HCT116 (cell line): ENCODE data around the gene HEXB. TPM values are rescaled to one million over a fixed set of nuclear protein-coding genes. Genes with fewer than 3 reads are reported as not detected.

Experiments used
- ATAC-seq: fragments of 200-7000 bp; cut with Tn5 transposase; 2 replicates; pipeline ENCODE4 v1.9.1; 2020; ENCODE audit warnings: mild to moderate bottlenecking, moderate library complexity
- BruUV-seq: library from RNA; stranded (reverse); fragments of 400-500 nt; replicated peaks from 2 replicates; lab custom pipeline; 2021; lab: Mats Ljungman, UMichigan
- CTCF ChIA-PET: fragments of 300-600 bp; sonication (Branson Sonifier 250); formaldehyde crosslinking; loops from one replicate; lab custom pipeline; 2021; ENCODE audit warnings: antibody characterized with exemption; lab: Charles Lee
- POLR2A ChIA-PET: fragments of 300-600, 350-600 bp; sonication (Branson Sonifier 250); formaldehyde crosslinking; loops from one replicate; lab custom pipeline; 2021; ENCODE audit warnings: antibody characterized with exemption; lab: Charles Lee
- RAD21 ChIA-PET, 2 experiments: fragments of 300-600 bp; sonication (Branson Sonifier 250); formaldehyde crosslinking; loops; one replicate each; lab custom pipeline; 2023; ENCODE audit warnings: low total read pairs in 2 of 2; ENCODE audit not compliant: uncharacterized antibody in 2 of 2, unreplicated experiment in 2 of 2, low non-redundant PET in 1 of 2; lab: Charles Lee
- DNase-seq: peaks from one replicate; pipeline ENCODE4 v3.0.0-alpha.2; 2010; ENCODE audit warnings: low read depth, low spot score
- H2AFZ ChIP-seq: fragments of 200-600 bp; shearing (Covaris generic), sonication (generic); 2 replicates; pipeline ENCODE4 v1.6.1; 2017; ENCODE audit warnings: low read depth, mixed run types, mixed read lengths, antibody characterized with exemption, low read length; ENCODE audit not compliant: poor library complexity, severe bottlenecking
- H3K27ac ChIP-seq: 2 replicates; pipeline ENCODE4 v1.5.1; 2012; ENCODE audit warnings: low read depth, low read length
- H3K27me3 ChIP-seq: fragments of 200-600 bp; sonication (generic); 2 replicates; pipeline ENCODE4 v1.6.1; 2016; ENCODE audit warnings: mixed run types, low read length, mixed read lengths; ENCODE audit not compliant: insufficient read depth
- H3K36me3 ChIP-seq, 2 experiments: fragments of 200-500 bp in 1 of 2; fragments of 200-600 bp in 1 of 2; sonication (Bioruptor generic) in 1 of 2; sonication (generic) in 1 of 2; 2 replicates each; pipeline versions ENCODE4 v1.5.1 to v1.6.1; 2014 to 2016; ENCODE audit warnings: low read length in 2 of 2, inconsistent platforms in 1 of 2, mixed read lengths in 1 of 2, mixed run types in 1 of 2; ENCODE audit not compliant: insufficient read depth in 2 of 2, control insufficient read depth in 1 of 2
- H3K4me1 ChIP-seq, 2 experiments: fragments of 200-600 bp in 1 of 2; sonication (generic) in 1 of 2; 2 replicates each; pipeline versions ENCODE4 v1.5.1 to v1.6.1; 2012 to 2017; ENCODE audit warnings: low read length in 2 of 2, inconsistent platforms in 1 of 2, mild to moderate bottlenecking in 1 of 2, mixed read lengths in 1 of 2, mixed run types in 1 of 2, moderate library complexity in 1 of 2; ENCODE audit not compliant: insufficient read depth in 2 of 2, control insufficient read depth in 1 of 2
- H3K4me2 ChIP-seq: fragments of 200-600 bp; sonication (generic); 2 replicates; pipeline ENCODE4 v1.6.1; 2017; ENCODE audit warnings: mixed run types, low read length, mixed read lengths
- H3K4me3 ChIP-seq, 2 experiments: fragments of 200-600 bp in 1 of 2; sonication (generic) in 1 of 2; replicated peaks in 1 of 2; 2 replicates each; pipeline ENCODE4 v1.5.1; 2011 to 2016; ENCODE audit warnings: low read length in 2 of 2, control low read depth in 1 of 2, low read depth in 1 of 2, mild to moderate bottlenecking in 1 of 2, mixed read lengths in 1 of 2, mixed run types in 1 of 2
- H3K79me2 ChIP-seq: fragments of 200-600 bp; sonication (generic); 2 replicates; pipeline ENCODE4 v1.6.1; 2017; ENCODE audit warnings: mild to moderate bottlenecking, mixed run types, low read length, moderate library complexity, mixed read lengths; ENCODE audit not compliant: insufficient read depth
- H3K9ac ChIP-seq: fragments of 200-600 bp; sonication (generic); 2 replicates; pipeline ENCODE4 v1.6.1; 2016; ENCODE audit warnings: low read length, mixed read lengths
- H3K9me2 ChIP-seq: fragments of 200-600 bp; sonication (generic), shearing (Covaris generic); 2 replicates; pipeline ENCODE4 v1.6.1; 2017; ENCODE audit warnings: mixed run types, mild to moderate bottlenecking, moderate library complexity; ENCODE audit not compliant: insufficient read depth
- H3K9me3 ChIP-seq, 2 experiments: fragments of 200-500 bp in 1 of 2; fragments of 200-600 bp in 1 of 2; sonication (Bioruptor generic) in 1 of 2; sonication (generic) in 1 of 2; 2 replicates each; pipeline ENCODE4 v1.6.1; 2014 to 2017; ENCODE audit warnings: low read length in 2 of 2, mixed read lengths in 2 of 2, inconsistent platforms in 1 of 2, low read depth in 1 of 2, mild to moderate bottlenecking in 1 of 2, mixed run types in 1 of 2, moderate library complexity in 1 of 2; ENCODE audit not compliant: control insufficient read depth in 1 of 2, insufficient read depth in 1 of 2
- H4K20me1 ChIP-seq: fragments of 200-600 bp; sonication (generic), shearing (Covaris generic); 2 replicates; pipeline ENCODE4 v1.6.1; 2017; ENCODE audit warnings: mixed run types, mild to moderate bottlenecking, moderate library complexity; ENCODE audit not compliant: insufficient read depth
- CBX3 ChIP-seq: IDR thresholded peaks from 2 replicates; pipeline ENCODE4 v1.6.1; 2012; ENCODE audit warnings: low read depth
- CTCF ChIP-seq, 3 experiments: fragments of 200-600 bp in 1 of 3; sonication (generic) in 1 of 3; IDR thresholded peaks in 2 of 3; conservative IDR thresholded peaks in 1 of 3; 2 replicates each; pipeline ENCODE4 v1.5.1; 2012 to 2017; ENCODE audit warnings: low read depth in 2 of 3, low read length in 2 of 3, antibody characterized with exemption in 1 of 3, borderline replicate concordance in 1 of 3, control low read depth in 1 of 3, mild to moderate bottlenecking in 1 of 3, mixed read lengths in 1 of 3, mixed run types in 1 of 3, moderate library complexity in 1 of 3; ENCODE audit not compliant: insufficient read depth in 1 of 3
- FOSL1 ChIP-seq: IDR thresholded peaks from 2 replicates; pipeline ENCODE4 v1.6.1; 2012; ENCODE audit warnings: low read depth
- JUND ChIP-seq: IDR thresholded peaks from 2 replicates; pipeline ENCODE4 v1.6.1; 2012
- MAX ChIP-seq: IDR thresholded peaks from 2 replicates; pipeline ENCODE4 v1.6.1; 2012
- POLR2A ChIP-seq: IDR thresholded peaks from 2 replicates; pipeline ENCODE4 v1.7.0; 2011; ENCODE audit warnings: borderline replicate concordance; ENCODE audit not compliant: insufficient read depth, insufficient read length; ENCODE audit errors: extremely low read depth
- POLR2AphosphoS5 ChIP-seq: IDR thresholded peaks from 2 replicates; pipeline ENCODE4 v1.6.1; 2011; ENCODE audit warnings: mild to moderate bottlenecking, low read depth, low read length, moderate library complexity
- RAD21 ChIP-seq: IDR thresholded peaks from 2 replicates; pipeline ENCODE4 v1.6.1; 2012; ENCODE audit warnings: low read depth, mild to moderate bottlenecking
- REST ChIP-seq: IDR thresholded peaks from 2 replicates; pipeline ENCODE4 v1.6.1; 2012; ENCODE audit warnings: low read depth
- SIN3A ChIP-seq: IDR thresholded peaks from 2 replicates; pipeline ENCODE4 v1.6.1; 2012; ENCODE audit warnings: low read depth
- SP1 ChIP-seq: IDR thresholded peaks from 2 replicates; pipeline ENCODE4 v1.6.1; 2012; ENCODE audit warnings: low read depth
- SRF ChIP-seq: IDR thresholded peaks from 2 replicates; pipeline ENCODE4 v1.6.1; 2012; ENCODE audit warnings: low read depth
- TCF7L2 ChIP-seq: IDR thresholded peaks from 2 replicates; pipeline ENCODE4 v1.7.0; 2011; ENCODE audit warnings: borderline replicate concordance, inconsistent platforms; ENCODE audit not compliant: insufficient read depth, insufficient read length; ENCODE audit errors: extremely low read depth
- YY1 ChIP-seq: IDR thresholded peaks from 2 replicates; pipeline ENCODE4 v1.6.1; 2011; ENCODE audit warnings: low read length, low read depth, moderate library complexity, mild to moderate bottlenecking; ENCODE audit not compliant: insufficient replicate concordance; ENCODE audit errors: extremely low read depth
- ZFX ChIP-seq: fragments of 450-650 bp; IDR thresholded peaks from 2 replicates; pipeline ENCODE4 v1.6.1; 2017
- ZNF274 ChIP-seq: fragments of 200-500 bp; sonication (Bioruptor generic); IDR thresholded peaks from 2 replicates; pipeline ENCODE4 v1.6.1; 2014; ENCODE audit warnings: mild to moderate bottlenecking, low read depth, low read length, inconsistent platforms
- intact Hi-C: fragments of 100-400 bp; cut with micrococcal nuclease; formaldehyde crosslinking; loops from 2 replicates; pipeline ENCODE4 v1.10.0; 2022
- total RNA-seq: library from RNA; stranded (reverse); gene quantifications from one replicate; pipeline ENCODE4 v1.2.1, GENCODE V29; 2021; ENCODE audit not compliant: unreplicated experiment
- TF ChIP-seq, protein P1 (sequence below): IDR thresholded peaks from 2 replicates; pipeline ENCODE4 v1.6.1; 2011; ENCODE audit warnings: mild to moderate bottlenecking, low read length, moderate library complexity; ENCODE audit not compliant: insufficient replicate concordance; ENCODE audit errors: extremely low read depth
- TF ChIP-seq, protein P2 (sequence below): IDR thresholded peaks from 2 replicates; pipeline ENCODE4 v1.6.1; 2012

The HEXB gene
- total RNA-seq, 1 experiment from 2014 or later: 123 TPM

GRCh38 chr5:74638970-74639806 lies 45.8 kb upstream of the HEXB start:
- Histone ChIP-seq H3K79me2 (peaks cover 49% of the 10 kb centered on the region), H3K4me3 (peak overlapping the region; percentile 69 to 82), H3K9me2 (no peaks in the 10 kb centered on the region), H3K4me2 (peak overlapping the region; percentile 96), H3K27ac (peak overlapping the region; percentile 92), H3K4me1 (peaks cover 64 to 68% of the 10 kb centered on the region in 2 experiments), H2AFZ (no peak overlapping the region), H3K9ac (peak overlapping the region; percentile 69)
- POLR2A ChIA-PET: interaction anchor here (1.7 to 2.0 kb wide), 2 partner anchors 7 to 14 kb away, joined by 6 to 9 read pairs; no protein-coding TSS in a partner anchor
- TF ChIP-seq CTCF (IDR thresholded peaks at IDR 0.05 in 2 of 3, conservative IDR thresholded peaks at IDR 0.05 in 1 of 3; ENCODE audit: borderline replicate concordance in 1 of 3, insufficient read depth in 1 of 3, low read depth in 2 of 3, low read length in 2 of 3): no peak
- no peak for TF ChIP-seq FOSL1
- TF ChIP-seq POLR2AphosphoS5: no peak
- no peak for TF ChIP-seq POLR2A
- TF ChIP-seq REST: no peak
- TF ChIP-seq JUND: no peak
- no peak for TF ChIP-seq ZNF274
- TF ChIP-seq SP1: no peak
- TF ChIP-seq TCF7L2: no peak
- TF ChIP-seq ZFX: no peak
- TF ChIP-seq CBX3: no peak
- no peak for TF ChIP-seq SIN3A
- TF ChIP-seq, protein P1, sequence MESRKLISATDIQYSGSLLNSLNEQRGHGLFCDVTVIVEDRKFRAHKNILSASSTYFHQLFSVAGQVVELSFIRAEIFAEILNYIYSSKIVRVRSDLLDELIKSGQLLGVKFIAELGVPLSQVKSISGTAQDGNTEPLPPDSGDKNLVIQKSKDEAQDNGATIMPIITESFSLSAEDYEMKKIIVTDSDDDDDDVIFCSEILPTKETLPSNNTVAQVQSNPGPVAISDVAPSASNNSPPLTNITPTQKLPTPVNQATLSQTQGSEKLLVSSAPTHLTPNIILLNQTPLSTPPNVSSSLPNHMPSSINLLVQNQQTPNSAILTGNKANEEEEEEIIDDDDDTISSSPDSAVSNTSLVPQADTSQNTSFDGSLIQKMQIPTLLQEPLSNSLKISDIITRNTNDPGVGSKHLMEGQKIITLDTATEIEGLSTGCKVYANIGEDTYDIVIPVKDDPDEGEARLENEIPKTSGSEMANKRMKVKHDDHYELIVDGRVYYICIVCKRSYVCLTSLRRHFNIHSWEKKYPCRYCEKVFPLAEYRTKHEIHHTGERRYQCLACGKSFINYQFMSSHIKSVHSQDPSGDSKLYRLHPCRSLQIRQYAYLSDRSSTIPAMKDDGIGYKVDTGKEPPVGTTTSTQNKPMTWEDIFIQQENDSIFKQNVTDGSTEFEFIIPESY: no peak
- TF ChIP-seq RAD21: no peak
- TF ChIP-seq, protein P2, sequence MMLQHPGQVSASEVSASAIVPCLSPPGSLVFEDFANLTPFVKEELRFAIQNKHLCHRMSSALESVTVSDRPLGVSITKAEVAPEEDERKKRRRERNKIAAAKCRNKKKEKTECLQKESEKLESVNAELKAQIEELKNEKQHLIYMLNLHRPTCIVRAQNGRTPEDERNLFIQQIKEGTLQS: no peak
- no peak for TF ChIP-seq MAX
- TF ChIP-seq YY1: no peak
- no peak for TF ChIP-seq SRF
- TF ChIP-seq, all 23 proteins: peak for 0
- intact Hi-C loops: no loop called here
- no peak for ATAC-seq
- H4K20me1 ChIP-seq: peaks cover 5% of the 10 kb centered on the region; the same call in 1 of the 2 replicates
- H3K36me3 ChIP-seq: peaks cover 9 to 10% of the 10 kb centered on the region in 2 experiments; a peak in 3 of 4 replicates
- no peak for DNase-seq
- no peaks in the 10 kb centered on the region for H3K27me3 ChIP-seq
- BruUV-seq: TSS peak; percentile 35
- ChIA-PET CTCF (interaction anchor here (1.1 kb wide), 1 partner anchor 96 kb away, joined by 3 read pairs; no protein-coding TSS in a partner anchor), RAD21 (interaction anchor here in 1 of 2 experiments (1.0 kb wide), 1 partner anchor 427 kb away, joined by 3 read pairs; no protein-coding TSS in a partner anchor)
- H3K9me3 ChIP-seq: no peaks in the 10 kb centered on the region
